Esophagus muscularis mucosa (tissue), 4 donors: Measurements from ENCODE around the gene SYCN. TPM values are rescaled to one million over a fixed set of nuclear protein-coding genes. Genes with fewer than 3 reads are reported as not detected.
"Not testable (repeated sequence)": the region's sequence is repeated elsewhere in the genome, so short reads cannot be mapped to it uniquely, and the experiment has no call there.

Experiments used
- DNase-seq: peaks from one replicate; pipeline ENCODE4 v3.0.0-alpha.2; 2017; ENCODE audit errors: extremely low spot score
- H3K27ac ChIP-seq, 4 donors: fragments of 200-600 bp; sonication (generic); replicated peaks in 1 of 4; 1 replicate in 3 of 4; 2 replicates in 1 of 4; pipeline ENCODE4 v1.5.1; 2016 to 2019; ENCODE audit warnings: mild to moderate bottlenecking in 1 of 4
- H3K27me3 ChIP-seq, 4 donors: fragments of 200-600 bp; sonication (generic); one replicate each; pipeline versions ENCODE4 v1.5.1 to v1.6.0; 2016 to 2019
- H3K36me3 ChIP-seq, 4 donors: fragments of 200-600 bp; sonication (generic); one replicate each; pipeline ENCODE4 v1.5.1; 2016 to 2019
- H3K4me1 ChIP-seq, 4 donors: fragments of 200-600 bp; sonication (generic); one replicate each; pipeline ENCODE4 v1.5.1; 2016 to 2019
- H3K4me3 ChIP-seq, 4 donors: fragments of 200-600 bp; sonication (generic); 1 replicate in 2 of 4; 2 replicates in 2 of 4; pipeline ENCODE4 v1.5.1; 2016 to 2019; ENCODE audit warnings: mild to moderate bottlenecking in 4 of 4, moderate library complexity in 1 of 4
- H3K9me3 ChIP-seq, 4 donors: fragments of 200-600 bp; sonication (generic); 1 replicate in 3 of 4; 2 replicates in 1 of 4; pipeline ENCODE4 v1.5.1; 2016 to 2019
- EP300 ChIP-seq: sonication (generic); formaldehyde crosslinking; IDR thresholded peaks from one replicate; pipeline ENCODE4 v1.6.1; 2017; ENCODE audit warnings: antibody characterized with exemption
- POLR2A ChIP-seq: fragments of 450-650 bp; IDR thresholded peaks from one replicate; pipeline ENCODE4 v1.6.1; 2017; ENCODE audit warnings: antibody characterized with exemption, moderate library complexity, mild to moderate bottlenecking, low read depth
- POLR2AphosphoS5 ChIP-seq, 2 donors: sonication (generic); formaldehyde crosslinking; IDR thresholded peaks; one replicate each; pipeline ENCODE4 v1.6.1; 2017; ENCODE audit warnings: antibody characterized with exemption in 2 of 2
- WGBS: methylation state at CpG from one replicate; pipeline ENCODE4 v1.1.5; 2018; 5-methylcytosine and 5-hydroxymethylcytosine counted together
- intact Hi-C: fragments of 100-400 bp; cut with DNase I; formaldehyde crosslinking; loops from one replicate; pipeline ENCODE4 v1.15.1; 2023
- total RNA-seq, 4 donors: library from RNA; depleted of rRNA; stranded (reverse); fragments of >200 nt; gene quantifications; one replicate each; pipeline versions ENCODE4 v1.1.0 to v1.2.1, GENCODE V29; 2016
- TF ChIP-seq, protein P1 (sequence below), 3 experiments: fragments of 200-600 bp in 2 of 3; fragments of 450-650 bp in 1 of 3; sonication (generic) in 2 of 3; IDR thresholded peaks; one replicate each; pipeline ENCODE4 v1.5.1; 2017 to 2019; ENCODE audit warnings: antibody characterized with exemption in 3 of 3, mild to moderate bottlenecking in 2 of 3, moderate library complexity in 1 of 3

The SYCN gene
- total RNA-seq, 4 donors from 2014 or later: not detected

- Histone ChIP-seq H3K4me3 (no peak overlapping the region), H3K27me3 (peaks cover 0 to 77% (median 0%) of the 10 kb centered on the region in 4 donors), H3K36me3 (no peaks in the 10 kb centered on the region), H3K27ac (no peak overlapping the region), H3K4me1 (no peaks in the 10 kb centered on the region), H3K9me3 (no peaks in the 10 kb centered on the region)
- TF ChIP-seq, protein P1, sequence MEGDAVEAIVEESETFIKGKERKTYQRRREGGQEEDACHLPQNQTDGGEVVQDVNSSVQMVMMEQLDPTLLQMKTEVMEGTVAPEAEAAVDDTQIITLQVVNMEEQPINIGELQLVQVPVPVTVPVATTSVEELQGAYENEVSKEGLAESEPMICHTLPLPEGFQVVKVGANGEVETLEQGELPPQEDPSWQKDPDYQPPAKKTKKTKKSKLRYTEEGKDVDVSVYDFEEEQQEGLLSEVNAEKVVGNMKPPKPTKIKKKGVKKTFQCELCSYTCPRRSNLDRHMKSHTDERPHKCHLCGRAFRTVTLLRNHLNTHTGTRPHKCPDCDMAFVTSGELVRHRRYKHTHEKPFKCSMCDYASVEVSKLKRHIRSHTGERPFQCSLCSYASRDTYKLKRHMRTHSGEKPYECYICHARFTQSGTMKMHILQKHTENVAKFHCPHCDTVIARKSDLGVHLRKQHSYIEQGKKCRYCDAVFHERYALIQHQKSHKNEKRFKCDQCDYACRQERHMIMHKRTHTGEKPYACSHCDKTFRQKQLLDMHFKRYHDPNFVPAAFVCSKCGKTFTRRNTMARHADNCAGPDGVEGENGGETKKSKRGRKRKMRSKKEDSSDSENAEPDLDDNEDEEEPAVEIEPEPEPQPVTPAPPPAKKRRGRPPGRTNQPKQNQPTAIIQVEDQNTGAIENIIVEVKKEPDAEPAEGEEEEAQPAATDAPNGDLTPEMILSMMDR (IDR thresholded peaks at IDR 0.05): no peak
- TF ChIP-seq POLR2A (no peak), EP300 (no peak), POLR2AphosphoS5 (IDR thresholded peaks at IDR 0.05) (no peak)
- WGBS: 21% methylated on average over 4 of the region's 4 CpGs
- no peak for DNase-seq
- intact Hi-C loops: no loop called here
Measured at GRCh38 chr19:39223703-39224279, 19.7 kb upstream of the SYCN start.

- intact Hi-C loops, H3K4me1 ChIP-seq, H3K36me3 ChIP-seq, H3K4me3 ChIP-seq, H3K27ac ChIP-seq, DNase-seq: not testable (repeated sequence)
- peaks cover 0 to 17% (median 11%) of the 10 kb centered on the region in 4 donors for H3K9me3 ChIP-seq
- H3K27me3 ChIP-seq: peaks cover 0 to 86% (median 0%) of the 10 kb centered on the region in 4 donors
- 75% methylated on average over 10 of the region's 10 CpGs for WGBS
Measured at GRCh38 chr19:39219108-39219507, 15.0 kb upstream of the SYCN start.

- H3K27me3 ChIP-seq: peaks cover 0 to 86% (median 0%) of the 10 kb centered on the region in 4 donors
- intact Hi-C loops: no loop called here
Measured at GRCh38 chr19:39218230-39219007, 14.4 kb upstream of the SYCN start.

GRCh38 chr19:39217094-39217493 lies 13.0 kb upstream of the SYCN start:
- peaks cover 0 to 81% (median 0%) of the 10 kb centered on the region in 4 donors for H3K27me3 ChIP-seq
- H3K4me3 ChIP-seq: no peak overlapping the region
- TF ChIP-seq POLR2A (no peak), EP300 (no peak), POLR2AphosphoS5 (IDR thresholded peaks at IDR 0.05) (no peak)
- TF ChIP-seq, protein P1 (IDR thresholded peaks at IDR 0.05): no peak
- H3K36me3 ChIP-seq: no peaks in the 10 kb centered on the region
- no peak for DNase-seq
- H3K27ac ChIP-seq: no peak overlapping the region
- WGBS: 87% methylated on average over 5 of the region's 5 CpGs
- no peaks in the 10 kb centered on the region for H3K4me1 ChIP-seq
- intact Hi-C loops: no loop called here
- peaks cover 0 to 17% (median 11%) of the 10 kb centered on the region in 4 donors for H3K9me3 ChIP-seq

More at GRCh38 chr19:39218230-39219007, 14.4 kb upstream of the SYCN start:
- TF ChIP-seq POLR2A (no peak), POLR2AphosphoS5 (IDR thresholded peaks at IDR 0.05) (no peak), EP300 (no peak)
- TF ChIP-seq, protein P1 (IDR thresholded peaks at IDR 0.05): no peak
- peaks cover 0 to 17% (median 11%) of the 10 kb centered on the region in 4 donors for H3K9me3 ChIP-seq
- H3K27ac ChIP-seq: no peak overlapping the region
- no peaks in the 10 kb centered on the region for H3K4me1 ChIP-seq
- 85% methylated on average over 15 of the region's 15 CpGs for WGBS
- H3K36me3 ChIP-seq: no peaks in the 10 kb centered on the region
- DNase-seq: no peak
- H3K4me3 ChIP-seq: no peak overlapping the region

GRCh38 chr19:39215323-39215722 lies 11.3 kb upstream of the SYCN start:
- H3K4me3 ChIP-seq, DNase-seq, intact Hi-C loops, H3K27ac ChIP-seq, H3K36me3 ChIP-seq, H3K4me1 ChIP-seq: not testable (repeated sequence)
- WGBS: 88% methylated on average over 2 of the region's 3 CpGs
- H3K27me3 ChIP-seq: peaks cover 0 to 72% (median 0%) of the 10 kb centered on the region in 4 donors
- H3K9me3 ChIP-seq: peaks cover 0 to 17% (median 11%) of the 10 kb centered on the region in 4 donors
